A549 (cell line): Measurements from ENCODE around the gene GNG7. TPM values are rescaled to one million over a fixed set of nuclear protein-coding genes. Genes with fewer than 3 reads are reported as not detected.
"Not testable (repeated sequence)": the region's sequence is repeated elsewhere in the genome, so short reads cannot be mapped to it uniquely, and the experiment has no call there.

Experiments used
- ATAC-seq, 2 experiments: fragments of 200-7000 bp in 1 of 2; fragments of >200 bp in 1 of 2; cut with Nextera tagmentation in 1 of 2; cut with Tn5 transposase in 1 of 2; 3 replicates each; pipeline versions ENCODE4 v1.8.0 to v1.9.1; 2018 to 2020; ENCODE audit warnings: mild to moderate bottlenecking in 1 of 2, moderate library complexity in 1 of 2
- CTCF ChIA-PET: fragments of 300-600 bp; sonication (Branson Sonifier 250); formaldehyde crosslinking; extraction: SDS; loops from one replicate; lab custom pipeline; 2021; ENCODE audit warnings: antibody characterized with exemption, inconsistent platforms; lab: Yijun Ruan, JAX
- POLR2A ChIA-PET: fragments of 350-600 bp; formaldehyde crosslinking; extraction: SDS; loops from one replicate; lab custom pipeline; 2021; ENCODE audit warnings: antibody characterized with exemption, inconsistent platforms; lab: Yijun Ruan, JAX
- DNase-seq, 2 experiments: peaks; one replicate each; pipeline versions ENCODE4 v3.0.0 to v3.0.0-alpha.2; 2011 to 2016; ENCODE audit warnings: low read depth in 1 of 2, low spot score in 1 of 2
- FAIRE-seq: peaks from 2 replicates; lab custom pipeline; 2011; peaks lifted over from hg19 to GRCh38; lab: Jason Lieb, UNC
- H3K27ac ChIP-seq, 2 experiments: fragments of >200 bp; sonication (Bioruptor Twin); formaldehyde crosslinking; 3 replicates each; pipeline ENCODE4 v1.5.1; 2016 to 2017
- H3K4me1 ChIP-seq: fragments of >200 bp; sonication (Bioruptor Twin); formaldehyde crosslinking; 3 replicates; pipeline ENCODE4 v1.6.1; 2016
- H3K4me2 ChIP-seq: fragments of >200 bp; sonication (Bioruptor Twin); formaldehyde crosslinking; 3 replicates; pipeline ENCODE4 v1.6.1; 2016
- H3K4me3 ChIP-seq: fragments of >200 bp; sonication (Bioruptor Twin); formaldehyde crosslinking; 3 replicates; pipeline ENCODE4 v1.5.1; 2016
- H3K9me3 ChIP-seq: fragments of >200 bp; sonication (Bioruptor Twin); formaldehyde crosslinking; 3 replicates; pipeline ENCODE4 v1.6.1; 2016
- ATOH8 ChIP-seq: fragments of 250-450 bp; sonication (Bioruptor Pico); IDR thresholded peaks from 2 replicates; pipeline ENCODE4 v1.5.0; 2020; ENCODE audit warnings: low read depth, mild to moderate bottlenecking, moderate library complexity
- BCL3 ChIP-seq: fragments of >200 bp; sonication (Bioruptor Twin); formaldehyde crosslinking; IDR thresholded peaks from 3 replicates; pipeline ENCODE4 v1.6.1; 2016
- BHLHE40 ChIP-seq: IDR thresholded peaks from 2 replicates; pipeline ENCODE4 v1.6.1; 2012; ENCODE audit warnings: low read depth, low read length, inconsistent platforms
- CEBPB ChIP-seq, 2 experiments: fragments of >200 bp in 1 of 2; sonication (Bioruptor Twin) in 1 of 2; formaldehyde crosslinking in 1 of 2; IDR thresholded peaks; 2 replicates each; pipeline ENCODE4 v1.6.1; 2012 to 2016
- EHF ChIP-seq: fragments of 250-450 bp; sonication (Bioruptor Pico); IDR thresholded peaks from 2 replicates; pipeline ENCODE4 v1.5.0; 2020; ENCODE audit warnings: mild to moderate bottlenecking
- ELK1 ChIP-seq: fragments of 150-350 bp; IDR thresholded peaks from 2 replicates; pipeline ENCODE4 v1.6.1; 2014; ENCODE audit warnings: low read depth, mild to moderate bottlenecking, low read length
- GATA3 ChIP-seq: IDR thresholded peaks from 2 replicates; pipeline ENCODE4 v1.6.1; 2012; ENCODE audit warnings: borderline replicate concordance
- HDAC2 ChIP-seq: fragments of 200-600 bp; sonication (generic); IDR thresholded peaks from 2 replicates; pipeline ENCODE4 v1.6.1; 2016
- JUN ChIP-seq, 2 experiments: fragments of >200 bp; sonication (Bioruptor Twin); formaldehyde crosslinking; IDR thresholded peaks; 2 replicates in 1 of 2; 3 replicates in 1 of 2; pipeline ENCODE4 v1.6.1; 2016 to 2017
- KDM1A ChIP-seq: fragments of 200-600 bp; sonication (generic); IDR thresholded peaks from 2 replicates; pipeline ENCODE4 v1.6.1; 2016; ENCODE audit warnings: low read depth, mild to moderate bottlenecking
- MYC ChIP-seq: IDR thresholded peaks from 2 replicates; pipeline ENCODE4 v1.6.1; 2012; ENCODE audit warnings: mild to moderate bottlenecking, inconsistent platforms, low read length, improper control_type of control experiment, borderline replicate concordance
- NFE2L2 ChIP-seq: fragments of 150-350 bp; conservative IDR thresholded peaks from 2 replicates; pipeline ENCODE4 v1.6.1; 2014; ENCODE audit warnings: low read length
- NPAS2 ChIP-seq: fragments of 250-450 bp; sonication (Bioruptor Pico); IDR thresholded peaks from 2 replicates; pipeline ENCODE4 v1.8.0; 2022; ENCODE audit warnings: mild to moderate bottlenecking, moderate library complexity, borderline replicate concordance
- NR3C1 ChIP-seq: fragments of >200 bp; sonication (Bioruptor Twin); formaldehyde crosslinking; IDR thresholded peaks from 3 replicates; pipeline ENCODE4 v1.6.1; 2017
- RNF2 ChIP-seq: fragments of 200-600 bp; sonication (generic); IDR thresholded peaks from 2 replicates; pipeline ENCODE4 v1.6.1; 2016; ENCODE audit warnings: low read depth, mild to moderate bottlenecking, antibody characterized with exemption, moderate library complexity, borderline replicate concordance
- SMC3 ChIP-seq: fragments of >200 bp; sonication (Bioruptor Twin); formaldehyde crosslinking; IDR thresholded peaks from 3 replicates; pipeline ENCODE4 v1.6.1; 2018; ENCODE audit warnings: inconsistent platforms
- TP53 ChIP-seq: fragments of 250-450 bp; sonication (Bioruptor Pico); IDR thresholded peaks from 2 replicates; pipeline ENCODE4 v1.5.0; 2021; ENCODE audit warnings: mild to moderate bottlenecking, moderate library complexity
- USF2 ChIP-seq: fragments of 450-650 bp; IDR thresholded peaks from 2 replicates; pipeline ENCODE4 v1.6.1; 2014; ENCODE audit warnings: antibody characterized with exemption
- ZC3H11A ChIP-seq: fragments of 450-650 bp; IDR thresholded peaks from 2 replicates; pipeline ENCODE4 v1.6.1; 2014; ENCODE audit warnings: antibody characterized with exemption, mild to moderate bottlenecking
- ZFP36 ChIP-seq: fragments of 450-650 bp; IDR thresholded peaks from 2 replicates; pipeline ENCODE4 v1.6.1; 2014; ENCODE audit warnings: borderline replicate concordance; ENCODE audit not compliant: partially characterized antibody
- ZNF302 ChIP-seq: fragments of 250-450 bp; sonication (Bioruptor Pico); IDR thresholded peaks from 2 replicates; pipeline ENCODE4 v1.9.0; 2021; ENCODE audit warnings: inconsistent platforms, mild to moderate bottlenecking, moderate library complexity
- whole genome bisulfite sequencing: methylation state at CpG from one replicate; pipeline ENCODE4 v1.1.6; 2017; ENCODE audit errors: missing lambda C conversion rate; 5-methylcytosine and 5-hydroxymethylcytosine counted together
- polyA plus RNA-seq, 4 experiments: library from polyadenylated mRNA; depleted of rRNA in 3 of 4; stranded (reverse); fragments of >200 nt; fragmentation: RNase III in 1 of 4; extraction: RNeasy Plus Mini Kit Qiagen cat#74134 plus additional on column Dnase treatment in 1 of 4; gene quantifications; 2 replicates in 3 of 4; 3 replicates in 1 of 4; pipeline ENCODE4 v1.2.3, GENCODE V29; 2011 to 2017

Gene GNG7
- polyA plus RNA-seq, 2 of the 4 experiments (the other 2 are of a cell fraction), result 0.06 to 0.08 TPM

GRCh38 chr19:2714102-2714501, 11.6 kb upstream of the GNG7 start:
- FAIRE-seq, H3K27ac ChIP-seq, H3K4me2 ChIP-seq, POLR2A ChIA-PET, DNase-seq, H3K4me3 ChIP-seq, H3K4me1 ChIP-seq, CTCF ChIA-PET, H3K9me3 ChIP-seq, ATAC-seq: not testable (repeated sequence)
- no CpG with 5 or more reads among the region's 1 CpG for WGBS

- POLR2A ChIA-PET, DNase-seq, FAIRE-seq, H3K9me3 ChIP-seq, ATAC-seq, H3K27ac ChIP-seq, H3K4me3 ChIP-seq, H3K4me2 ChIP-seq, H3K4me1 ChIP-seq: not testable (repeated sequence)
- no CpG with 5 or more reads among the region's 3 CpGs for WGBS
- CTCF ChIA-PET, result interaction anchor here (1.0 kb wide), 1 partner anchor 65 kb away, joined by 3 read pairs; no protein-coding TSS in a partner anchor
Measured at GRCh38 chr19:2713170-2713569, 10.7 kb upstream of the GNG7 start.

GRCh38 chr19:2711875-2712205, 9.3 kb upstream of the GNG7 start:
- Histone ChIP-seq H3K4me2 (no peak overlapping the region), H3K9me3 (0 out of 3 replicates have a peak, but pooled peaks cover 6% of the 10 kb centered on the region), H3K4me1 (no peaks in the 10 kb centered on the region), H3K4me3 (no peak overlapping the region), H3K27ac (no peak overlapping the region)
- DNase-seq, result no peak
- ChIA-PET POLR2A (interaction anchor here (0.6 kb wide), 1 partner anchor 24 kb away, joined by 3 read pairs; no protein-coding TSS in a partner anchor), CTCF (interaction anchor here (0.6 kb wide), 1 partner anchor 100 kb away, joined by 3 read pairs; no protein-coding TSS in a partner anchor)
- WGBS, result 59% methylated on average over 4 of the region's 5 CpGs
- no peak; a peak in 1 of 6 replicates for ATAC-seq
- no peak for FAIRE-seq
- TF ChIP-seq TP53 (CRISPR knock-in tag), result no peak
- TF ChIP-seq SMC3, result no peak
- no peak for TF ChIP-seq ZC3H11A
- no peak for TF ChIP-seq ELK1
- no peak for TF ChIP-seq CEBPB (IDR thresholded peaks at IDR 0.05)

GRCh38 chr19:2711172-2711874, 8.8 kb upstream of the GNG7 start:
- POLR2A ChIA-PET, result interaction anchor here (0.6 kb wide), 1 partner anchor 24 kb away, joined by 3 read pairs; no protein-coding TSS in a partner anchor
- H3K9me3 ChIP-seq, result 0 out of 3 replicates have a peak, but pooled peaks cover 6% of the 10 kb centered on the region
- FAIRE-seq, result no peak
- H3K4me3 ChIP-seq, result no peak overlapping the region
- TF ChIP-seq KDM1A (no peak), JUN (IDR thresholded peaks at IDR 0.05) (no peak), ZNF302 (no peak), NR3C1 (no peak), SMC3 (no peak), ZFP36 (no peak), USF2 (no peak), EHF (CRISPR knock-in tag) (no peak), ZC3H11A (no peak), HDAC2 (no peak), GATA3 (no peak), MYC (no peak), NPAS2 (CRISPR knock-in tag) (no peak), BHLHE40 (no peak), NFE2L2 (no peak), BCL3 (no peak), ATOH8 (CRISPR knock-in tag) (no peak), RNF2 (no peak), CEBPB (IDR thresholded peaks at IDR 0.05) (no peak)
- ATAC-seq, result peak; percentile 43 to 58; a peak in 4 of 6 replicates
- no peak overlapping the region for H3K27ac ChIP-seq
- no peak for DNase-seq
- CTCF ChIA-PET, result interaction anchor here (0.6 to 0.7 kb wide), 3 partner anchors 99 to 242 kb away, joined by 3 to 4 read pairs (median 3); no protein-coding TSS in a partner anchor
- 52% methylated on average over 15 of the region's 17 CpGs for WGBS
- no peak overlapping the region for H3K4me2 ChIP-seq
- no peaks in the 10 kb centered on the region for H3K4me1 ChIP-seq
